CD4-positive, alpha-beta T cell treated with Interleukin-21 for 1 hour (primary cell): ENCODE results near the gene PPP4C.
"Not testable (repeated sequence)": the region's sequence is repeated elsewhere in the genome, so short reads cannot be mapped to it uniquely, and the experiment has no call there.

Experiments
- DNase-seq: peaks from one replicate; pipeline ENCODE4 v3.0.0-alpha.2; 2020

PPP4C gene

DNA sequence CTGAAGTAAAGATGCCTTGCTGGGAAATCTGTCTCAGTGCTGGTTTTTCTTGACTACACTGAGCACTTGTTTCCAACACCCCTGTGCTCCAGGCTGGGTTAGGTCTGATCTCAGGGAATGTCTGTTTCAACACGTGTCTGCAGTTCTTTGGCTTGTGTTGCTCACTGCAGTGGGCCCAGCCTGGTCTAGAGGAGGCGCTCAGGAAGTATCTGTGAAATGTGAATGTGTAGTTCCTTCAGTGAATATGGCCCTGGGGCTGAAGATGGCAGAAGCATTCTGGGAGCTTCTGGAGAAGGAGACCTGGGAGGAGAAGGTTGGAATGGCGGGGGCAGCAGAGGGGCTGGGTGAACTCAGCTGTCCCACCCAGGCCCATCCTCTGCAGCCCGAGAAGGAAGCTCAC is 28.3 kb downstream of the PPP4C start:
- DNase-seq: no peak

- DNase-seq: no peak
Measured at GRCh38 chr16:30104492-30104891, 28.7 kb downstream of the PPP4C start.

GRCh38 chr16:30108059-30108850 is 32.5 kb downstream of the PPP4C start:
- DNase-seq: no peak

GRCh38 chr16:30110661-30111060 is 34.9 kb downstream of the PPP4C start:
- DNase-seq: no peak

DNA sequence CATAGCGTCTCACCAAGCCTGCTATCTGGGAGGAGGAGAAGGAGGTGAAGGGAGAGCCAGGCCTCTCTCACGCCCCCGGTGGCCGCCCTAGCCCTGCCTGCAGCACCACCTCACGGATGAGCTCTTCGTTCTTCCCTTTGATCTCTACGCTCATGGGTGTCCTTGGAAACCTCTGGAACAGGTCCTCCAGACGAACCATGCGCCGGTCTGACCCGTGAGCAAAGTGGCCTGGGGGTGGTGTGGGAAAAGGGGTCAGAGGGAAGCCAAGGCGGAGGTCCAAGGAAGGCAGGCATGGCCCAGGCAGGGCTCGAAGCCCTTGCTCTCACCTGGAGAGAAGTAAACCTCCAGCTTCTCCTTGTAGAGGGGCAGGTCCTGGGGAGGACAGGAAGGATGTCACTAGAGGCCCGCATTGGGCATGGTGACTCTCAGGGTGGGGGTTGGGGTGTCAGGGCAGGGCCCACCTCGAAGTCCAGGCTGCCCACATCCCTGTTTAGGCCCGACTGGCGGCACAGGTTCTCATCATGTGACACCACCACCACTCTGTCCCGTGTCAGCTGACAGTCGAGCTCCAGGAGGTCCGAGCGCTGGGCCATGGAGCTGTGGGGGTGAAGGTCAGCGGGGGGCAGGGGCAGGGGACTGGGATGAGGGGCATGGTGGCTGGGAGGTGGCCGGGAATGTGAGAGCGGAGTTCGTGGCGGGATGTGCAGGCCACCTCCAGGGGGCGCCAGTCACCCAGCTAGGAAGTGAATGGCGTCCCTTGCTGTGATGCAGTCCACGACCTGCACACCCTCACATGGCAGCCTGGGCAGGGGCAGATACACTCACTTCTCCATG is 36.6 kb downstream of the PPP4C start:
- DNase-seq: peak; percentile 55

DNA sequence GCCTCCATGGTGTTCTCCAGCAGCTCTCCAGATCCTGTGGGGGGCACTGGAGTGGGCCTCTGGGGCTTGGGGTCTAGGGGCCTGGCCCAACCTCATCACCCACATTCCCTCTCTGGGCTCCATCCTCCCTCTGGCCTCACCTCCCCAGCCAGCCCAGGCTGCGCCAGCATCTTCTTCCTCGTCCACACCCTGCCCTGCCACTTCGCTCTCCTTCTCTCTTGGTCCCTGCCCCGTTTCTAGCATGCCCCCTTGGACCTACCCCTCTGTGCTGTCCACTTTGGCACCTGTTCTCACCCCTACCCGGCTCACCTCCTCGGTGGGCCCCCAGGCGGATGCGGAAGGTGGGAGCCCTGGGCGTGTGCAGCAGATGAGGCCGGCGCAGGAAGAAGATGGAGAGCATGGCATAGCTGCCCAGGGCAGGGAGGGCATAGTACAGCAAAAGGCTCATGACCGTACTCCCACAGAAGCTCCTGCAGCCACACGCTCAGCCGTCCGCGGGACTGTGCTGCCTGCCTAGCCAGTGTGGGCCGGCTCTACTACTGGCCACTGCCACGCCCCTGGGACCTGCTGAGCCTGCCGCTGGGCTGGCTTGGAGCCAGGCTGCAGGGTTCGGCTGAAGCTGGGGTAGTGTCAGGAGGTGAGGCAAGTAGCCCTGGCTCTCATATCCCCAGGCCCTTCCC is 37.4 kb downstream of the PPP4C start, which contains the start of gene GDPD3:
Gene GDPD3, minus strand, starts transcription at position 507 of the 680 bp plus-strand sequence. Its CDS starts 59 bp downstream, at position 448.
- DNase-seq: no peak

- no peak for DNase-seq
Measured at GRCh38 chr16:30113711-30114333, 38.0 kb downstream of the PPP4C start.

- no peak for DNase-seq
Measured at GRCh38 chr16:30114411-30114810, 38.6 kb downstream of the PPP4C start.

DNA sequence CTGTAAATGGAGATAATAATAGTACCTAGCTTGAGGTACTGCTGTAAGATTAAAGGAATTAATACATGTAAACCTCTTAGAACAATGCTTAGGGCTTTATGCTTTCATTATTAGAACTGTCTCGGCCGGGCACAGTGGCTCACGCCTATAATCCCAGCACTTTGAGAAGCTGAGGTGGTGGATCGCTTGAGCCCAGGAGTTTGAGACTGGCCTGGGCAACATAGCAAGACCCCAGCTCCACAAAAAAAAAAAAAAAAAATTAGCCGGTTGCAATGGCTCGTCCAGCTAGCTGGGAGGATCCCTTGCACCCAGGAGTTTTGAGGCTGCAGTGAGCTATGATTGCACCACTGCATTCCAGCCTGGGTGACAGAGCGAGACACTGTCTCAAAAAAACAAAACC is 39.0 kb downstream of the PPP4C start:
- not testable (repeated sequence) for DNase-seq

GRCh38 chr16:30115238-30115637 is 39.4 kb downstream of the PPP4C start:
- peak; percentile 40 for DNase-seq

DNA sequence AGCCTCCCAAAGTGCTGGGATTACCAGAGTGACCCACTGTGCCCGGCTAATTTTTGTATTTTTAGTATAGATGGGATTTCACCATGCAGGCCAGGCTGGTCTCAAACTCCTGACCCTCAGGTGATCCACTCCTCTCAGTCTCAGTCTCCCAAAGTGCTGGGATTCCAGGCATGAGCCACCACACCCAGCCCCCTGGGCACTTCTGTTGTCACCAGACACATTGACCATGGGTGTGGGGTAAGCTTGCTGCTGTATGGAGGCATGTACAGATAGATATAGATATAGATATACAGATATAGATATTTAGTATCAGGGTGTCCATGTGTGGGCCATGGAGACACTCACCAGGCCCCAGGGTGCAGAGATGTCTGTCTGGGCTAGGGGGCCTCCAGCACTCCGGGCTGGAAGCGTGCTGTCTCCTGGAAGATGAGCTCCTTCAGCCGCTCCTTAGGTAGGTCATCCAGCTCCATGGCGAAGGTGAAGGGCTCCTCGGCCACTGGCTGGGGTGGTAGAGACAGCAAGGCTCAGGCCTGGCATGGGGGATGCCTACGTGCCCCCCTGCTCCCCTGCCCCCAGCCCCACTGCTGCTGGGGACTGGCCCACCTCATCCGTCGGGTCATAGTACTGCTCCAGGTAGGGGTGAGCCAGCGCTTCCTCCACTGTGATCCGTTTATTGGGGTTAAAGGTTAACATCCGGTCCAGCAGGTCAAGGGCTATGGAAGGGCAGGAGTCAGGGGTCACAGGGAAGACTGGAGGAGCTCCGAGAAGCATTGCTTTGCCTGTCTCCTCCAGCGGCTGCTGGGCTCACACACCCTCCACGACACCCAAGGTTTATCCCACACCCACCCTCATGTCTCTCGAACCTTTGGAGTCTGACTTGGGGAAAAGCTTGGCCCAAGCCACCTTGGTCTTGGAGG is 40.8 kb downstream of the PPP4C start:
- no peak for DNase-seq

DNA sequence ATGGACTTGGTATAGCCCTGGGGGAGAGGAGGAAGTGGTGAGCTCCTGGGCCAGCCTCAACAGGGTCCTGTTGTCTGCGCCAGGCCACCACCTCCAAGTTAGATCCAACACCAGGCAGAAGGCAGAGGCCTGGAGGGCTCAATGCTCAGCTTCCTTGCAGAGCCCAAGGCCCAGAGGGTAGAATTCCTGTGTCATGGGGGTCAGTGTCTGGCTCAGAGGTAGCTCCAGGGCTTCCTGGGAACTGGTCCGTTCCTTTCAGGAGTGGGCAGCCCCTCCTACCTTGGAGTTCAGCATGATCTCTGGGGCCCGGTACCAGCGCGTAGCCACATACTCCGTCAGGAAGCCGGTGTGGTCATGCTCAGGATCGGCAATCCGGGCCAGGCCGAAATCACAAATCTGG is 42.0 kb downstream of the PPP4C start:
- DNase-seq: no peak

DNA sequence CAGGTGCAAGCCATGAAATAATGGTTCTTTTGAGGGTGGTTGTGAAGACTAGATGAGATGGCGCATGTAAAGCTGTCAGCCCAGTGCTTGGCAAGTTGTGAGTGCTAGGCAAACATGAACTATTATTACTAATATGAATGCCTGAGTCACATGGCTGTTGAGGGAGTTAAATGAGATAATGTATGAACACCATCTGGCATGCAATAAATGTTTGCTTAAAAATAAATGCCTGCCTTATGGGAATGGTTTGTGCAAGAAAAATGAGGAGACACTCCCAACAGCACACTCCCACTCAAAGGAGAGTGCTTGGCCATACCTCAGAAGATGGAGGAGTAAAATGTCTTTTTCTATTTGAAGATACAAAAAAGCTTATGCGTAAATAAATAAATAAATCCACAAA is 43.6 kb downstream of the PPP4C start:
- DNase-seq: no peak

- DNase-seq: no peak
Measured at GRCh38 chr16:30120340-30121105, 44.7 kb downstream of the PPP4C start.

DNA sequence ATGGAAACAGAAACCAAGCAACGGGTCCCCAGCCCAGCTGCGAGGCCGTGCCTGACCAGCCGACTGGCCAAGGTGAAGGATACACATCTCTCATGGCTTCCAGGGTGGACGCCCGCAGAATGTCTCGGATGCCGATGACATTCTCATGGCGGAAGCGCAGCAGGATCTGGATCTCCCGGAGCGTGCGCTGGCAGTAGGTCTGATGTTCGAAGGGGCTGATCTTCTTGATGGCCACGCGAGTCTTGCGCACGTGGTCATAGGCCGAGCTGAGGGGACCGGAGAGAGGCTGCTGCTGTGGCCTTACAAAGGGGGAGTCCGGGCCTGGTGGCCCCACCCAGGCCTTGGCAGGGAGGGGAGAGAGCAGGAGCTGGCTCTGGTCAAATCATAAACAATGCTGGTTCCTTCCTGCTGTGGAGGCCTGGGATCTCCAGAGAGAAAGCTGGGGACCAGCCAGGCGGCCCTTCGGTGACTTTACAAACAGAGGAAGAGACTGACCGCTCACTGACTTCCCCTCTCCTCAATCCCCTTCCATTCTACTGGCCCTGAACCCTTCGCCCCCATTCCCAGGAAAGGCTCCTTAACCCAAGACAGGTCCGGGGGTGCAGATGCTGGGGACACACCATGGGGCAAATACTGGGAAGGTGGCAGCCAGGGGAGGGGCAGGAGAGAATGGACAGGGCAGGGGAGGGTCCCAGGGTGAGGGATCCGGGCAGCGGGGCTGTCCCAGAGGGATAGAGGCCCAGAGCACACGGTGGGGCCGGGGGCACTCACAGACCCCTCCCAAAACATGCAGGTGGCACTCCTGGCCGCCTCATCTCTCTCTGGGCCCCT is 46.2 kb downstream of the PPP4C start:
- no peak for DNase-seq

DNA sequence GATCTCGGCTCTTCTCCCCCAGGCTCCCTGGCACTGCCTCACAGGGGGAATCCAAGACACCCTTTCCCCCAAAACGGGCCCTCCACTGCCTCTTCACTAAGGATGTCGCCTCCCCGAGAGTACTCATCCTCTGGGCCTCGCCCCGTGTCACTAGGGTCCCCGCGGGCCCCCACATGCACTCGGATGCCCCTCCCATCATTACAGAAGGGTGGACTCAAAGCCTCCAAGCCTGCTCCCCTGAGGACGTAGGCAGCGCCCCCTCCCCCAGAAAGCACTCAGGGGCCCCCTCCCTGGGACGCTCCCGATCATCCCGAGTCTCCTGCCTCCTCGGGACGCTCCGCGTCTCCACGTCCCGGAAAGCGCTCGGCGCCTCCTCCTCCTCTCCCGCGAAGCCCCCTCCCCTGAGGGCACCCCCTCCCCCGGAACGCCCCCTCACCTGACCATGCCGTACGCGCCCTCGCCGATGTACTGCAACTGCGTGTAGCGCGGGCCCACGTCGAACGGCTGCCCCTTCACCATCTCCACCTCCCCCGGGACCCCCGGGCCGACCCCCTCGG is 46.9 kb downstream of the PPP4C start:
- DNase-seq: peak; percentile 24

- DNase-seq: no peak
Measured at GRCh38 chr16:30124985-30125379, 49.2 kb downstream of the PPP4C start.

- DNase-seq: not testable (repeated sequence)
Measured at GRCh38 chr16:30125690-30126089, 49.9 kb downstream of the PPP4C start.

DNA sequence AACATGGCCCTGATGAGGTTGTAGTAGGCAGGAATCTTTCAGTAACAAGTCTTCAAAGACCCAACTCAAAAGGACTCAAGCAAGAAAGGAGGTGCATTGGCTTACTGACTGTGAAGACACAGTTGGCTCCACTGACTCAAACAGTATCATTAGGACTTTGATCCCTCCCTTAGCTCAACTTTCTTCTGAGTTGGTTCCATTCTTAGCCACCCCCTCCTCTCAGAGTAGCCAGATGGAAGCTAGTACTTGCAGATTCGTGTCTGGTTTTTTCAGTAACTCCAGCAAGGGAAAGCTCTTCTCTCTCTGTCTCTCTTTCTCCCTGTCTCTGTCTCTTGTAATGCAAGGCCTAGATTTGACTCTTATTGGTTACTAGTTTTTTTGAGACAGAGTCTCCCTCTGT is 52.2 kb downstream of the PPP4C start:
- no peak for DNase-seq
